ACC112 (cell line): ENCODE results near the gene ROCK2.

ENCODE experiments used
- H2AFZ ChIP-seq: fragments of 200-600 bp; sonication (generic); one replicate; pipeline ENCODE4 v1.6.0; 2017; ENCODE audit warnings: antibody characterized with exemption, low read length; ENCODE audit not compliant: unreplicated experiment
- H3K27ac ChIP-seq: fragments of 200-600 bp; sonication (generic); 2 replicates; pipeline ENCODE4 v1.5.1; 2014; ENCODE audit warnings: low read depth, mild to moderate bottlenecking, antibody characterized with exemption, low read length, moderate library complexity
- H3K27me3 ChIP-seq: fragments of 200-600 bp; sonication (generic); 2 replicates; pipeline ENCODE4 v1.6.1; 2014; ENCODE audit warnings: mild to moderate bottlenecking, antibody characterized with exemption, low read length, moderate library complexity, mixed read lengths; ENCODE audit not compliant: insufficient read depth
- H3K36me3 ChIP-seq: fragments of 200-600 bp; sonication (generic); 2 replicates; pipeline ENCODE4 v1.6.1; 2016; ENCODE audit warnings: mild to moderate bottlenecking, antibody characterized with exemption, low read length, moderate library complexity, mixed read lengths; ENCODE audit not compliant: insufficient read depth
- H3K4me1 ChIP-seq: fragments of 200-600 bp; sonication (generic); one replicate; pipeline ENCODE4 v1.6.1; 2016; ENCODE audit warnings: low read length, mixed read lengths; ENCODE audit not compliant: insufficient read depth, unreplicated experiment, control insufficient read depth
- H3K4me3 ChIP-seq: fragments of 200-600 bp; sonication (generic); 2 replicates; pipeline ENCODE4 v1.5.1; 2014; ENCODE audit warnings: mild to moderate bottlenecking, low read depth, low read length
- H3K79me2 ChIP-seq: fragments of 200-600 bp; sonication (generic); one replicate; pipeline ENCODE4 v1.6.0; 2016; ENCODE audit warnings: low read length; ENCODE audit not compliant: control insufficient read depth, unreplicated experiment, insufficient read depth

ROCK2 gene

GRCh38 chr2:11187083-11187619 is 157.3 kb downstream of the ROCK2 start:
- no peak overlapping the region for H3K4me3 ChIP-seq
- H3K79me2 ChIP-seq = no peaks in the 10 kb centered on the region
- no peak overlapping the region for H2AFZ ChIP-seq
- no peaks in the 10 kb centered on the region for H3K27me3 ChIP-seq
- H3K36me3 ChIP-seq = peaks cover 31% of the 10 kb centered on the region
- H3K4me1 ChIP-seq = peaks cover 10% of the 10 kb centered on the region
- peak overlapping the region; percentile 27; the same call in 1 of the 2 replicates for H3K27ac ChIP-seq

GRCh38 chr2:11186145-11186544 is 158.3 kb downstream of the ROCK2 start:
- H3K36me3 ChIP-seq = peaks cover 23% of the 10 kb centered on the region
- H3K27me3 ChIP-seq = no peaks in the 10 kb centered on the region
- peaks cover 10% of the 10 kb centered on the region for H3K4me1 ChIP-seq

GRCh38 chr2:11182951-11183350 is 161.5 kb downstream of the ROCK2 start:
- Histone ChIP-seq H3K4me3 (no peak overlapping the region), H3K79me2 (no peaks in the 10 kb centered on the region), H2AFZ (no peak overlapping the region), H3K4me1 (peaks cover 10% of the 10 kb centered on the region), H3K27me3 (no peaks in the 10 kb centered on the region), H3K36me3 (peaks cover 4% of the 10 kb centered on the region; the same call in 1 of the 2 replicates), H3K27ac (no peak overlapping the region)

More at GRCh38 chr2:11186145-11186544, 158.3 kb downstream of the ROCK2 start:
- Histone ChIP-seq H3K4me3 (no peak overlapping the region), H3K79me2 (no peaks in the 10 kb centered on the region), H2AFZ (no peak overlapping the region), H3K27ac (no peak overlapping the region)

- peaks cover 4% of the 10 kb centered on the region for H3K4me1 ChIP-seq
- H3K36me3 ChIP-seq = peaks cover 4% of the 10 kb centered on the region; the same call in 1 of the 2 replicates
Measured at GRCh38 chr2:11180653-11181052, 163.8 kb downstream of the ROCK2 start.

GRCh38 chr2:11179899-11180298 is 164.5 kb downstream of the ROCK2 start:
- peaks cover 11% of the 10 kb centered on the region for H3K4me1 ChIP-seq
- no peak overlapping the region for H3K4me3 ChIP-seq
- no peak overlapping the region for H3K27ac ChIP-seq
- no peaks in the 10 kb centered on the region for H3K79me2 ChIP-seq
- peaks cover 4% of the 10 kb centered on the region; the same call in 1 of the 2 replicates for H3K36me3 ChIP-seq
- H3K27me3 ChIP-seq = no peaks in the 10 kb centered on the region
- H2AFZ ChIP-seq = no peak overlapping the region

More at GRCh38 chr2:11180653-11181052, 163.8 kb downstream of the ROCK2 start:
- Histone ChIP-seq H3K79me2 (no peaks in the 10 kb centered on the region), H3K27ac (no peak overlapping the region), H3K27me3 (no peaks in the 10 kb centered on the region), H3K4me3 (no peak overlapping the region), H2AFZ (no peak overlapping the region)

GRCh38 chr2:11179196-11179595 is 165.2 kb downstream of the ROCK2 start:
- Histone ChIP-seq H3K36me3 (peaks cover 4% of the 10 kb centered on the region; the same call in 1 of the 2 replicates), H3K27me3 (no peaks in the 10 kb centered on the region), H3K4me3 (no peak overlapping the region), H2AFZ (no peak overlapping the region), H3K4me1 (peaks cover 11% of the 10 kb centered on the region), H3K79me2 (no peaks in the 10 kb centered on the region), H3K27ac (no peak overlapping the region)

- Histone ChIP-seq H3K27me3 (no peaks in the 10 kb centered on the region), H3K4me3 (no peak overlapping the region), H3K27ac (no peak overlapping the region), H3K79me2 (no peaks in the 10 kb centered on the region), H2AFZ (no peak overlapping the region), H3K36me3 (peaks cover 3% of the 10 kb centered on the region; the same call in 1 of the 2 replicates), H3K4me1 (peaks cover 11% of the 10 kb centered on the region)
Measured at GRCh38 chr2:11177871-11178690, 166.4 kb downstream of the ROCK2 start.

- Histone ChIP-seq H3K36me3 (no peaks in the 10 kb centered on the region), H3K4me3 (no peak overlapping the region), H2AFZ (no peak overlapping the region), H3K27ac (peak overlapping the region; percentile 29; the same call in 1 of the 2 replicates), H3K4me1 (peaks cover 11% of the 10 kb centered on the region), H3K27me3 (no peaks in the 10 kb centered on the region), H3K79me2 (no peaks in the 10 kb centered on the region)
Measured at GRCh38 chr2:11175293-11175795, 169.1 kb downstream of the ROCK2 start.

GRCh38 chr2:11174222-11174621 is 170.2 kb downstream of the ROCK2 start:
- Histone ChIP-seq H3K27ac (no peak overlapping the region), H3K36me3 (no peaks in the 10 kb centered on the region), H2AFZ (no peak overlapping the region), H3K4me1 (peaks cover 11% of the 10 kb centered on the region), H3K27me3 (no peaks in the 10 kb centered on the region), H3K4me3 (no peak overlapping the region), H3K79me2 (no peaks in the 10 kb centered on the region)

- H3K4me3 ChIP-seq = no peak overlapping the region
- H2AFZ ChIP-seq = no peak overlapping the region
- no peaks in the 10 kb centered on the region for H3K27me3 ChIP-seq
- H3K4me1 ChIP-seq = no peaks in the 10 kb centered on the region
- no peak overlapping the region for H3K27ac ChIP-seq
- H3K79me2 ChIP-seq = no peaks in the 10 kb centered on the region
- no peaks in the 10 kb centered on the region for H3K36me3 ChIP-seq
Measured at GRCh38 chr2:11169333-11169732, 175.1 kb downstream of the ROCK2 start.
